Stomach (tissue), 9 donors: ENCODE data around the gene TMEM51. TPM values are rescaled to one million over a fixed set of nuclear protein-coding genes. Genes with fewer than 3 reads are reported as not detected.

Experiments used
- DNase-seq, 2 donors: peaks; one replicate each; pipeline versions ENCODE4 v3.0.0 to v3.0.0-alpha.2; 2013 to 2019
- H3K27ac ChIP-seq, 5 donors: fragments of 200-600 bp in 4 of 5; sonication (generic) in 4 of 5; one replicate each; pipeline ENCODE4 v1.5.1; 2013 to 2019; ENCODE audit warnings: mild to moderate bottlenecking in 1 of 5, moderate library complexity in 1 of 5
- H3K27me3 ChIP-seq, 3 donors: fragments of 200-600 bp; sonication (generic); one replicate each; pipeline ENCODE4 v1.5.1; 2017 to 2019; ENCODE audit warnings: mixed run types in 1 of 3
- H3K36me3 ChIP-seq, 4 donors: fragments of 200-600 bp; sonication (generic); 1 replicate in 3 of 4; 2 replicates in 1 of 4; pipeline ENCODE4 v1.5.1; 2016 to 2019
- H3K4me1 ChIP-seq, 4 donors: fragments of 200-600 bp; sonication (generic); one replicate each; pipeline ENCODE4 v1.5.1; 2016 to 2019
- H3K4me3 ChIP-seq, 4 donors: fragments of 200-600 bp; sonication (generic) in 3 of 4; one replicate each; pipeline ENCODE4 v1.5.1; 2016 to 2019; ENCODE audit warnings: mild to moderate bottlenecking in 1 of 4
- H3K9me3 ChIP-seq, 4 donors: fragments of 200-600 bp; sonication (generic); one replicate each; pipeline ENCODE4 v1.5.1; 2016 to 2019
- EP300 ChIP-seq: sonication (generic); formaldehyde crosslinking; IDR thresholded peaks from one replicate; pipeline ENCODE4 v1.6.1; 2017; ENCODE audit warnings: antibody characterized with exemption
- POLR2A ChIP-seq, 4 donors: fragments of 450-650 bp; IDR thresholded peaks; one replicate each; pipeline ENCODE4 v1.6.1; 2016; ENCODE audit warnings: antibody characterized with exemption in 4 of 4, control low read depth in 2 of 4, mild to moderate bottlenecking in 1 of 4, moderate library complexity in 1 of 4
- POLR2AphosphoS5 ChIP-seq, 3 donors: sonication (generic); formaldehyde crosslinking; IDR thresholded peaks; one replicate each; pipeline ENCODE4 v1.6.1; 2016; ENCODE audit warnings: antibody characterized with exemption in 3 of 3
- WGBS, 5 donors: extraction: QIAGEN DNeasy Blood & Tissue Kit in 3 of 5; methylation state at CpG; one replicate each; pipeline versions ENCODE4 v1.1.5 to v1.1.7; 2013 to 2018; 5-methylcytosine and 5-hydroxymethylcytosine counted together
- intact Hi-C: fragments of 100-400 bp; cut with DNase I; formaldehyde crosslinking; loops from one replicate; pipeline ENCODE4 v1.15.1; 2023; ENCODE audit warnings: low total_unique reads
- polyA plus RNA-seq, 3 donors: library from polyadenylated mRNA; stranded (reverse); fragments of 200-250 nt; gene quantifications; one replicate each; pipeline ENCODE4 v1.2.3, GENCODE V29; 2013
- total RNA-seq, 5 donors: library from RNA; depleted of rRNA; stranded (reverse); fragments of >200 nt; gene quantifications; one replicate each; pipeline versions ENCODE4 v1.1.0 to v1.2.3, GENCODE V29; 2014 to 2016
- TF ChIP-seq, protein P1 (sequence below), 7 experiments: fragments of 450-650 bp in 4 of 7; fragments of 200-600 bp in 3 of 7; sonication (generic) in 3 of 7; IDR thresholded peaks; one replicate each; pipeline ENCODE4 v1.5.1; 2016 to 2019; ENCODE audit warnings: antibody characterized with exemption in 7 of 7, control low read depth in 2 of 7, mild to moderate bottlenecking in 1 of 7
- donor health status: healthy with polysubstance abuse.
- donor health status: Bipolar disorder and iron deficiency.
- donor health status: healthy.

The TMEM51 gene
- total and polyA plus RNA-seq, 8 donors = 1.2 to 32.2 (median 15.1) TPM

DNA sequence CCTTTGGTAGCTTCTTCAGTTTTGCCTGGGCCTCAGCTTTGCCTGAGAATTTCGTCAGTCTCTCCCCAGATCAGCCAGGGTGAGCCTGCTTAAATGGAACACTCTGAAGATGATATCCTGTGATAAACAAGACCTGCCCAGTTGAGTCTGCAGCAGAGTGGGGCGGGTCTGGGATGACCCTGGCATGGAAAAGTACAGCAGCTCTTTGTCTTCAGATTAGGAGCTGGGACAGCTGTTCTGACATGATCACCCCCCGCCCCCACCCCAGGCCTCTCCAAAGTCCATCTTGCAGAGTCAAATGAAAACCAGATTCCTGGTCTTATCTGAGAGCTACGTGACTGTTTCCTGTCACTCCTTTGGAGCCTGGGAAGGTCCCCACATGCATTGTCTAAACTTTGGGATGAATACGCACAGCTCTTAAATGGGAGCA lies 2.2 kb upstream of the TMEM51 start:
- Histone ChIP-seq H3K27ac (peak overlapping the region in 4 of 5 donors; percentile 94 to 99 (median 98)), H3K27me3 (peaks cover 0 to 28% (median 8%) of the 10 kb centered on the region in 3 donors), H3K9me3 (no peaks in the 10 kb centered on the region), H3K4me1 (peaks cover 36 to 56% (median 45%) of the 10 kb centered on the region in 4 donors), H3K36me3 (no peaks in the 10 kb centered on the region), H3K4me3 (peak overlapping the region in 3 of 4 donors; percentile 60 to 85 (median 75))
- 23 to 36% (median 32%) methylated on average over 3 to 5 of the region's 5 CpGs for WGBS, 5 donors
- intact Hi-C loops = no loop called here
- DNase-seq = peak in 1 of 2 donors; percentile 42
- TF ChIP-seq EP300 (no peak), POLR2AphosphoS5 (IDR thresholded peaks at IDR 0.05) (no peak)
- TF ChIP-seq, protein P1, sequence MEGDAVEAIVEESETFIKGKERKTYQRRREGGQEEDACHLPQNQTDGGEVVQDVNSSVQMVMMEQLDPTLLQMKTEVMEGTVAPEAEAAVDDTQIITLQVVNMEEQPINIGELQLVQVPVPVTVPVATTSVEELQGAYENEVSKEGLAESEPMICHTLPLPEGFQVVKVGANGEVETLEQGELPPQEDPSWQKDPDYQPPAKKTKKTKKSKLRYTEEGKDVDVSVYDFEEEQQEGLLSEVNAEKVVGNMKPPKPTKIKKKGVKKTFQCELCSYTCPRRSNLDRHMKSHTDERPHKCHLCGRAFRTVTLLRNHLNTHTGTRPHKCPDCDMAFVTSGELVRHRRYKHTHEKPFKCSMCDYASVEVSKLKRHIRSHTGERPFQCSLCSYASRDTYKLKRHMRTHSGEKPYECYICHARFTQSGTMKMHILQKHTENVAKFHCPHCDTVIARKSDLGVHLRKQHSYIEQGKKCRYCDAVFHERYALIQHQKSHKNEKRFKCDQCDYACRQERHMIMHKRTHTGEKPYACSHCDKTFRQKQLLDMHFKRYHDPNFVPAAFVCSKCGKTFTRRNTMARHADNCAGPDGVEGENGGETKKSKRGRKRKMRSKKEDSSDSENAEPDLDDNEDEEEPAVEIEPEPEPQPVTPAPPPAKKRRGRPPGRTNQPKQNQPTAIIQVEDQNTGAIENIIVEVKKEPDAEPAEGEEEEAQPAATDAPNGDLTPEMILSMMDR (IDR thresholded peaks at IDR 0.05) = no peak

DNA sequence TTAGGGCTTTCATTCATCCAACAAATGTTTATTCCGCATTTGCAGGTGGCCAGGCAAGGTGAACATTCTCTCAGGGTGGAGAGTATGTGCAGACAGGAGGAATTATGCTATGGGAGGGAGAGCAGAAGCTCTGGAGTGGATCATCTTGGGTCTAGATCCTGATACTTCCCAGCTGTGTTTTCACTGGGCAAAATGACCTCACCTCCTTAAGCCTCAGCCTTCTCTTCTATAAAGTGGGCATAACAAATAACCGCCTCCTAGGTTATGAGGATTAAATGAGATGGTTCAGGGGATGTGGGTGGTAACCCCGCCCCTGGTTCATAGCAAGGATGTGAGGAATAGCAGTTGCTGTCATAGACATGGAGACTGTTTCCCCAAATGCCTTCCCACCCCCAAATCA lies 1.7 kb upstream of the TMEM51 start:
- no peaks in the 10 kb centered on the region for H3K9me3 ChIP-seq
- peak overlapping the region; percentile 94 to 99 (median 98) for H3K27ac ChIP-seq
- H3K27me3 ChIP-seq = peaks cover 0 to 28% (median 8%) of the 10 kb centered on the region in 3 donors
- DNase-seq = no peak
- H3K4me3 ChIP-seq = peak overlapping the region; percentile 60 to 95 (median 80)
- H3K4me1 ChIP-seq = peaks cover 36 to 56% (median 50%) of the 10 kb centered on the region in 4 donors
- WGBS, 5 donors = 36 to 49% (median 45%) methylated on average over 3 of the region's 3 CpGs
- TF ChIP-seq POLR2AphosphoS5 (IDR thresholded peaks at IDR 0.05) (no peak), EP300 (no peak), POLR2A (IDR thresholded peaks at IDR 0.05) (no peak)
- TF ChIP-seq, protein P1 (IDR thresholded peaks at IDR 0.05) = no peak
- no peaks in the 10 kb centered on the region for H3K36me3 ChIP-seq
- intact Hi-C loops = no loop called here

DNA sequence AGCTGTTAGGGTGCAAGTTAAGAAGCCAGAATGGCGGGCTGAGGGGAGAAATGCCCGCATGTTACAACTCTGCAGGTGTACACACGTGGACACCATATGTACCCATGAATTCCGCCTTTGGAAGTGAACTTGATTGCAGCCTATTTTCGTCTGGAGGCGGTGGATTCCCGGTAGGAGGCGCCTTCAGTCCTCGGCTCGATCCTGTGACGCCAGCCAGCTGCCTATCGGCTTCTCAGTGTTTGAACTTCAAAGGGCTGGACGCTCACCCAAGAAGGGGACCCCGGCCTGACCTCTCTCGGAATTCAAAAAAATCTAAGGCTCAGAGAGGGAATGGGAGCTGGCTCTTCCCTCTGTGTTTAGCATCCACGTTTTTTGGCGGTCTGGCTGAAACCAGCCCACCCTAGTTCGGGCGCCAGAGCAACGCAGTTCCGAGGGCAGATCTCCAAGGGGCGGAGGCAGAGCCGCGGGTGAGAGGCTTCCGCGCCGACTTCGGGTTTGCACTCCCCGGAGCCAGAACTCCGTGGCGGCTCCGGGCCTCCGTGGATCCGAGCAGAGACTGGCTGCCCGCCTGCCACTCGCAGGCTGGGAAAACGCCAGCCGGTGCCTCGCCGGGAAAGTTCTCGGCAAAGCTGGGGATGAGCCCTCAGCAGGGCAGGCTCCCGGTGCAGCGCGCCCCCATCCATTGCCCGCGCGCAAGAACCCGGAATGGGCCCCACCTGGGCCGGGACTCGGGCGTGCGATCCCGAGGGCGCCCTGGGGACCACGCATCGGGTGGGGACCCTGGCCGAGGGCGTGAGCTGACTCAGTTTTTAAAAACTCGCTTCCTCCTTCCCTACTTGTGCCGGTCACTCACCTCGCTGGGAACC lies 996 bp upstream of the TMEM51 start:
- no peak for TF ChIP-seq EP300
- peak; percentile 54 to 83 (median 70) for TF ChIP-seq POLR2AphosphoS5 (IDR thresholded peaks at IDR 0.05)
- TF ChIP-seq, protein P1 (IDR thresholded peaks at IDR 0.05) = peak in 5 of 7 experiments; percentile 41 to 70 (median 57)
- peak in 1 of 4 donors; percentile 59 for TF ChIP-seq POLR2A (IDR thresholded peaks at IDR 0.05)
- peaks cover 43 to 60% (median 55%) of the 10 kb centered on the region in 4 donors for H3K4me1 ChIP-seq
- 1% methylated on average over 25 to 61 of the region's 61 CpGs for WGBS, 5 donors
- no peaks in the 10 kb centered on the region for H3K9me3 ChIP-seq
- H3K4me3 ChIP-seq = peak overlapping the region; percentile 60 to 95 (median 80)
- H3K27ac ChIP-seq = peak overlapping the region; percentile 94 to 99 (median 98)
- no peaks in the 10 kb centered on the region for H3K36me3 ChIP-seq
- peak; percentile 92 to 96 for DNase-seq
- H3K27me3 ChIP-seq = peaks cover 0 to 28% (median 8%) of the 10 kb centered on the region in 3 donors
- intact Hi-C loops = no loop called here

DNA sequence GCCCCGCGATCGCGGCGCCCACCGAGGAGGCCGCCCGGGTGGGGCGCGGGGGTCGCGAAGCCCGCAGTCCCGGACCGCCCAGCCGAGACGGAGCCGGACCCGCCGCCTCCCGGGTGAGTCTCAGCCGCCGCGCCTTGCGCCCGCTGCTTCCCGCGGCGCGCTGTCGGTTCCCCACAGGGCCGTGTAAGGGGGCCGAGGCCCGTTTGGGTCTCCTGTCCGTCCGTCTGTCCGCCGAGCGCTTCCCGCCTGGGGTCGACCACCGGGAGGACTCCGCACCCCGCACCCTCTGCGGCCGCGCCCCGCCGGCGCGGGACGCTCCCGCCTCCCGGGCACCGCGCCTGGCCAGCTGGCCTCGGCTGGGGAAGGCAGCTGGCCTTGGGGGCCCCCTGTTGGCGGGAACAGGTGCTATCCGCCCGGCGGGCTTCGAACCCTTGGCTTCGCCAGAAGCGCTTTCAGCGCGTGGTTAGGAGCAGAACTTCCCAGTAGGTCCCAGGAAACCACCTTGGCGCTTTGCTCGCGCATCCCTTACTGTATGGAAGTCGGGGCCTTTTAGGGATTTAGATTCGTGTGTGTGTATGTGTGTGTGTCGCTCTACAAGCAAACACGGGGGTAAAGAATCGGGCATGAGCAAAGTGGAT lies 414 bp downstream of the TMEM51 start:
- peak; percentile 73 to 89 for DNase-seq
- H3K4me3 ChIP-seq = peak overlapping the region; percentile 60 to 95 (median 80)
- intact Hi-C loops = no loop called here
- H3K27ac ChIP-seq = peak overlapping the region; percentile 94 to 99 (median 98)
- peaks cover 0 to 28% (median 8%) of the 10 kb centered on the region in 3 donors for H3K27me3 ChIP-seq
- 0 to 5% (median 1%) methylated on average over 12 to 74 of the region's 74 CpGs for WGBS, 5 donors
- TF ChIP-seq EP300 = no peak
- TF ChIP-seq, protein P1 (IDR thresholded peaks at IDR 0.05) = peak in 5 of 7 experiments; percentile 39 to 71 (median 65)
- no peak for TF ChIP-seq POLR2A (IDR thresholded peaks at IDR 0.05)
- TF ChIP-seq POLR2AphosphoS5 (IDR thresholded peaks at IDR 0.05) = peak in 1 of 3 donors; percentile 16
- peaks cover 57 to 74% (median 69%) of the 10 kb centered on the region in 4 donors for H3K4me1 ChIP-seq
- H3K9me3 ChIP-seq = no peaks in the 10 kb centered on the region
- H3K36me3 ChIP-seq = no peaks in the 10 kb centered on the region
